Activated CD4-positive, alpha-beta T cell treated with anti-CD3 and anti-CD28 coated beads, Interleukin-2, amount 50 U/mL, for 48 hours (primary cell): Measurements from ENCODE around the gene PRSS1.
"Not testable (repeated sequence)": the region's sequence is repeated elsewhere in the genome, so short reads cannot be mapped to it uniquely, and the experiment has no call there.

Experiments
- DNase-seq, 2 experiments: peaks; one replicate each; pipeline ENCODE4 v3.0.0-alpha.2; 2020

The PRSS1 gene

GRCh38 chr7:142748410-142748809, 862 bp upstream of the PRSS1 start:
- DNase-seq, result not testable (repeated sequence)

GRCh38 chr7:142750321-142750938, 1.2 kb downstream of the PRSS1 start:
- no peak for DNase-seq

- not testable (repeated sequence) for DNase-seq
These were observed 2.4 kb downstream of the PRSS1 start for GRCh38 chr7:142751526-142752175.

- no peak for DNase-seq
These were observed 3.3 kb downstream of the PRSS1 start for GRCh38 chr7:142752376-142753225.

- DNase-seq, result no peak
These were observed 4.1 kb downstream of the PRSS1 start for GRCh38 chr7:142753366-142753765.

GRCh38 chr7:142753925-142754491, 4.7 kb downstream of the PRSS1 start:
- not testable (repeated sequence) for DNase-seq

GRCh38 chr7:142754681-142755575, 5.7 kb downstream of the PRSS1 start:
- no peak for DNase-seq

GRCh38 chr7:142758312-142758711, 9.0 kb downstream of the PRSS1 start:
- DNase-seq, result not testable (repeated sequence)

GRCh38 chr7:142759433-142759832, 10.2 kb downstream of the PRSS1 start:
- no peak for DNase-seq

GRCh38 chr7:142760071-142760642, 10.9 kb downstream of the PRSS1 start:
- DNase-seq, result no peak

GRCh38 chr7:142761606-142762005, 12.3 kb downstream of the PRSS1 start:
- DNase-seq, result not testable (repeated sequence)

GRCh38 chr7:142762104-142762503, 12.8 kb downstream of the PRSS1 start:
- DNase-seq, result no peak

GRCh38 chr7:142767451-142767850, 18.2 kb downstream of the PRSS1 start:
- no peak for DNase-seq

- no peak for DNase-seq
These were observed 18.6 kb downstream of the PRSS1 start for GRCh38 chr7:142767861-142768260.

- DNase-seq, result not testable (repeated sequence)
These were observed 19.6 kb downstream of the PRSS1 start for GRCh38 chr7:142768885-142769284.

GRCh38 chr7:142770661-142771352, 21.5 kb downstream of the PRSS1 start, which contains the start of gene PRSS2:
PRSS2 (plus strand) TSS chr7:142770970; CDS start chr7:142770983, 13 bp downstream.
- DNase-seq, result no peak

GRCh38 chr7:142771353-142771723, 22.1 kb downstream of the PRSS1 start:
- DNase-seq, result no peak

GRCh38 chr7:142772051-142772450, 22.8 kb downstream of the PRSS1 start:
- DNase-seq, result no peak

GRCh38 chr7:142772673-142773072, 23.4 kb downstream of the PRSS1 start:
- DNase-seq, result no peak

GRCh38 chr7:142773230-142773629, 24.0 kb downstream of the PRSS1 start:
- DNase-seq, result no peak
